Stimulated activated CD8-positive, alpha-beta memory T cell treated with anti-CD3 and anti-CD28 coated beads, Interleukin-7, amount 100 ng/mL, for 48 hours (primary cell): ENCODE measurements around the gene NXN.
"Not testable (repeated sequence)": the region's sequence is repeated elsewhere in the genome, so short reads cannot be mapped to it uniquely, and the experiment has no call there.

Source experiments
- DNase-seq, 2 donors: peaks; one replicate each; pipeline ENCODE4 v3.0.0-alpha.2; 2020; ENCODE audit warnings: low read depth in 1 of 2; ENCODE audit errors: extremely low read depth in 1 of 2

The NXN gene

GRCh38 chr17:1007310-1008007 lies 27.9 kb upstream of the NXN start:
- no peak for DNase-seq

GRCh38 chr17:1006054-1006453 lies 26.5 kb upstream of the NXN start:
- DNase-seq, result no peak

- no peak for DNase-seq
These were observed 25.9 kb upstream of the NXN start for GRCh38 chr17:1005361-1005946.

- DNase-seq, result no peak
These were observed 25.3 kb upstream of the NXN start for GRCh38 chr17:1004769-1005295.

- no peak for DNase-seq
These were observed 24.6 kb upstream of the NXN start for GRCh38 chr17:1003972-1004768.

GRCh38 chr17:1003633-1003971 lies 24.0 kb upstream of the NXN start:
- no peak for DNase-seq

GRCh38 chr17:1002771-1003555 lies 23.4 kb upstream of the NXN start:
- no peak for DNase-seq

- no peak for DNase-seq
These were observed 22.8 kb upstream of the NXN start for GRCh38 chr17:1002412-1002753.

- DNase-seq, result no peak
These were observed 22.2 kb upstream of the NXN start for GRCh38 chr17:1001640-1002411.

- no peak for DNase-seq
These were observed 21.3 kb upstream of the NXN start for GRCh38 chr17:1000597-1001461.

GRCh38 chr17:998111-998510 lies 18.5 kb upstream of the NXN start:
- no peak for DNase-seq

- peak; percentile 81 to 86 for DNase-seq
These were observed 17.2 kb upstream of the NXN start, which contains the start of gene TIMM22 for GRCh38 chr17:996554-997344. Gene TIMM22, plus strand, starts transcription at chr17:997129. Its CDS starts 14 bp downstream, at chr17:997143.

GRCh38 chr17:995324-995723 lies 15.7 kb upstream of the NXN start:
- DNase-seq, result not testable (repeated sequence)

- no peak for DNase-seq
These were observed 13.4 kb upstream of the NXN start for GRCh38 chr17:992933-993332.

GRCh38 chr17:988561-988960 lies 9.0 kb upstream of the NXN start:
- DNase-seq, result no peak

GRCh38 chr17:987931-988330 lies 8.4 kb upstream of the NXN start:
- no peak for DNase-seq

GRCh38 chr17:986322-986929 lies 6.8 kb upstream of the NXN start:
- DNase-seq, result no peak

- no peak for DNase-seq
These were observed 4.3 kb upstream of the NXN start for GRCh38 chr17:983921-984320.
